ENCODE data around the gene PAX6.

The PAX6 gene

DNA sequence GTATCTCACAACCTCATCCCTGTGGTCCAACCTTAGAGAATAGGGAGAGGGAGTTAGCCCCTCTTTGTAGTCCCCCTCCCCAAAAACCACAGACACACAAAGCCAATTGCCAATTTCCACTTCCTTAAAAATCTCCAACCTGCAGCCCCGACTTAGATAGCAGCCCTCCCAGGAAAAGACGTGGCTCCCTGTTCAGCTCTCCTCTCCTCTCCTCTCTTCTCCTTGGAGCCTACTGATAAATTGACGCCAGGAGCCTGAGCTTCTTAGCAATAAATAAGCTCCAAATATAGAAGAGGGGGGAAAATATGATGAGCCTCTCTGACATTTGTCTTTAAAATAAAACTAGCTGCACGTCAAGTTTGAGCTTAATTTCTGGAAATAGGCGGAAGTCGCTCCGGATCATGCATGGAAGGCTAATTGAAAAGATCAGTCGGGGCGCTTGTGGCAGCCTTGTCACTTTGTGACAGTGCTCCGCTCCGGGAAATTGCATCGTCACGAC, 7.3 kb downstream of the PAX6 start:
- TF ChIP-seq TAF1 (IDR thresholded peaks at IDR 0.05; ENCODE audit: borderline replicate concordance, insufficient read depth, low read length) (no peak), SIN3A (IDR thresholded peaks at IDR 0.05; ENCODE audit: borderline replicate concordance, insufficient read depth, low read length) (no peak), FOXP2 (optimal IDR thresholded peaks at IDR 0.05; ENCODE audit: borderline replicate concordance, extremely low read depth, extremely low read length, insufficient read depth) (no peak), POLR2AphosphoS5 (IDR thresholded peaks at IDR 0.05; ENCODE audit: low read depth, low read length) (no peak)
- TF ChIP-seq, protein P1, sequence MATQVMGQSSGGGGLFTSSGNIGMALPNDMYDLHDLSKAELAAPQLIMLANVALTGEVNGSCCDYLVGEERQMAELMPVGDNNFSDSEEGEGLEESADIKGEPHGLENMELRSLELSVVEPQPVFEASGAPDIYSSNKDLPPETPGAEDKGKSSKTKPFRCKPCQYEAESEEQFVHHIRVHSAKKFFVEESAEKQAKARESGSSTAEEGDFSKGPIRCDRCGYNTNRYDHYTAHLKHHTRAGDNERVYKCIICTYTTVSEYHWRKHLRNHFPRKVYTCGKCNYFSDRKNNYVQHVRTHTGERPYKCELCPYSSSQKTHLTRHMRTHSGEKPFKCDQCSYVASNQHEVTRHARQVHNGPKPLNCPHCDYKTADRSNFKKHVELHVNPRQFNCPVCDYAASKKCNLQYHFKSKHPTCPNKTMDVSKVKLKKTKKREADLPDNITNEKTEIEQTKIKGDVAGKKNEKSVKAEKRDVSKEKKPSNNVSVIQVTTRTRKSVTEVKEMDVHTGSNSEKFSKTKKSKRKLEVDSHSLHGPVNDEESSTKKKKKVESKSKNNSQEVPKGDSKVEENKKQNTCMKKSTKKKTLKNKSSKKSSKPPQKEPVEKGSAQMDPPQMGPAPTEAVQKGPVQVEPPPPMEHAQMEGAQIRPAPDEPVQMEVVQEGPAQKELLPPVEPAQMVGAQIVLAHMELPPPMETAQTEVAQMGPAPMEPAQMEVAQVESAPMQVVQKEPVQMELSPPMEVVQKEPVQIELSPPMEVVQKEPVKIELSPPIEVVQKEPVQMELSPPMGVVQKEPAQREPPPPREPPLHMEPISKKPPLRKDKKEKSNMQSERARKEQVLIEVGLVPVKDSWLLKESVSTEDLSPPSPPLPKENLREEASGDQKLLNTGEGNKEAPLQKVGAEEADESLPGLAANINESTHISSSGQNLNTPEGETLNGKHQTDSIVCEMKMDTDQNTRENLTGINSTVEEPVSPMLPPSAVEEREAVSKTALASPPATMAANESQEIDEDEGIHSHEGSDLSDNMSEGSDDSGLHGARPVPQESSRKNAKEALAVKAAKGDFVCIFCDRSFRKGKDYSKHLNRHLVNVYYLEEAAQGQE (IDR thresholded peaks at IDR 0.05; ENCODE audit: insufficient read depth in 1 of 2, low read depth in 2 of 2, low read length in 2 of 2), result no peak

GRCh38 chr11:31802990-31803812, 7.9 kb downstream of the PAX6 start:
- TF ChIP-seq SIN3A (IDR thresholded peaks at IDR 0.05; ENCODE audit: borderline replicate concordance, insufficient read depth, low read length) (no peak), POLR2AphosphoS5 (IDR thresholded peaks at IDR 0.05; ENCODE audit: low read depth, low read length) (no peak), TAF1 (IDR thresholded peaks at IDR 0.05; ENCODE audit: borderline replicate concordance, insufficient read depth, low read length) (no peak), FOXP2 (optimal IDR thresholded peaks at IDR 0.05; ENCODE audit: borderline replicate concordance, extremely low read depth, extremely low read length, insufficient read depth) (no peak)
- TF ChIP-seq, protein P1 (IDR thresholded peaks at IDR 0.05; ENCODE audit: insufficient read depth in 1 of 2, low read depth in 2 of 2, low read length in 2 of 2), result no peak

DNA sequence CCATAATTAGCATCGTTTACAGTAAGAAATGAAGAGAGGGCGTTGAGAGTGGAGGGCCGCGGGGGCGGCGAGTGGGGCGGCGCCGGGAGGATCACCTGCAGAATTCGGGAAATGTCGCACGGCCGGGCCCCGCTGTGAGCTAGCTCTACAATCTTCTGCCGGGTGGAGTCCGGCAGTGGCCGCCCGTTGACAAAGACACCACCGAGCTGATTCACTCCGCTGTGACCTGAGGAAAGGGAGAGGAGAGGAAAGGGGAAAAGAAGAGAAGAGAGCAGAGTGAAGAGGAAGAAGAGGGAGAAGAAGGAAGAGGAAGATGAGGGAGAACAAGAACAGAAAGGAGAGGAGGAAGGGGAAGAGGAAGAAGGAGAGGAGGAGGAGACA, 8.5 kb downstream of the PAX6 start:
- TF ChIP-seq SIN3A (IDR thresholded peaks at IDR 0.05; ENCODE audit: borderline replicate concordance, insufficient read depth, low read length) (no peak), FOXP2 (optimal IDR thresholded peaks at IDR 0.05; ENCODE audit: borderline replicate concordance, extremely low read depth, extremely low read length, insufficient read depth) (no peak), POLR2AphosphoS5 (IDR thresholded peaks at IDR 0.05; ENCODE audit: low read depth, low read length) (no peak), TAF1 (IDR thresholded peaks at IDR 0.05; ENCODE audit: borderline replicate concordance, insufficient read depth, low read length) (no peak)
- TF ChIP-seq, protein P1 (IDR thresholded peaks at IDR 0.05; ENCODE audit: insufficient read depth in 1 of 2, low read depth in 2 of 2, low read length in 2 of 2), result no peak

GRCh38 chr11:31802000-31802551, 9.0 kb downstream of the PAX6 start:
- no peak for TF ChIP-seq SIN3A (IDR thresholded peaks at IDR 0.05; ENCODE audit: borderline replicate concordance, insufficient read depth, low read length)
- no peak for TF ChIP-seq TAF1 (IDR thresholded peaks at IDR 0.05; ENCODE audit: borderline replicate concordance, insufficient read depth, low read length)
- no peak for TF ChIP-seq POLR2AphosphoS5 (IDR thresholded peaks at IDR 0.05; ENCODE audit: low read depth, low read length)
- TF ChIP-seq, protein P1 (IDR thresholded peaks at IDR 0.05; ENCODE audit: insufficient read depth in 1 of 2, low read depth in 2 of 2, low read length in 2 of 2), result no peak
- no peak for TF ChIP-seq FOXP2 (optimal IDR thresholded peaks at IDR 0.05; ENCODE audit: borderline replicate concordance, extremely low read depth, extremely low read length, insufficient read depth)
